K562 (cell line): ENCODE data around the gene ARID5B. TPM values are rescaled to one million over a fixed set of nuclear protein-coding genes. Genes with fewer than 3 reads are reported as not detected.

Experiments
- ATAC-seq: fragments of 200-7000 bp; cut with Tn5 transposase; 3 replicates; pipeline ENCODE4 v1.9.1; 2020; ENCODE audit warnings: moderate library complexity
- BruUV-seq: library from RNA; stranded (reverse); fragments of 400-500 nt; replicated peaks from 2 replicates; lab custom pipeline; 2021; lab: Mats Ljungman, UMichigan
- CTCF ChIA-PET: fragments of 300-600 bp; formaldehyde crosslinking; extraction: SDS; loops from one replicate; lab custom pipeline; 2021; ENCODE audit warnings: low intra/inter-chr PET ratio; lab: Yijun Ruan, JAX
- POLR2A ChIA-PET: fragments of 300-600, 350-650 bp; sonication (Branson Sonifier 250); formaldehyde crosslinking; extraction: SDS; loops from one replicate; lab custom pipeline; 2021; ENCODE audit warnings: antibody characterized with exemption, inconsistent platforms; lab: Yijun Ruan, JAX
- DNase-seq, 4 experiments: peaks; one replicate each; pipeline versions ENCODE4 v3.0.0 to v3.0.0-alpha.2; 2011 to 2018; ENCODE audit warnings: low spot score in 3 of 4, mixed read lengths in 3 of 4; ENCODE audit errors: extremely low read depth in 1 of 4
- FAIRE-seq: peaks from 2 replicates; lab custom pipeline; 2011; peaks lifted over from hg19 to GRCh38; lab: Jason Lieb, UNC
- H2AFZ ChIP-seq: 2 replicates; pipeline ENCODE4 v1.6.0; 2011; ENCODE audit warnings: low read depth, low read length, control low read depth, inconsistent platforms
- H3K27ac ChIP-seq: fragments of 200-600 bp; 3 replicates; pipeline ENCODE4 v1.8.0; 2011; ENCODE audit warnings: low read depth, mild to moderate bottlenecking, control low read depth, inconsistent platforms, low read length, moderate library complexity, mixed read lengths; ENCODE audit errors: extremely low read depth
- H3K27me3 ChIP-seq, 2 experiments: fragments of 300-600 bp in 1 of 2; 2 replicates in 1 of 2; 3 replicates in 1 of 2; pipeline versions ENCODE4 v1.6.0 to v1.8.0; 2011; ENCODE audit warnings: inconsistent platforms in 2 of 2, low read length in 2 of 2, mild to moderate bottlenecking in 1 of 2, mixed read lengths in 1 of 2, moderate library complexity in 1 of 2; ENCODE audit not compliant: control insufficient read depth in 2 of 2, insufficient read depth in 2 of 2
- H3K36me3 ChIP-seq: fragments of 300-600 bp; 3 replicates; pipeline ENCODE4 v1.8.0; 2011; ENCODE audit warnings: mild to moderate bottlenecking, low read length, inconsistent platforms; ENCODE audit not compliant: control insufficient read depth, insufficient read depth
- H3K4me1 ChIP-seq, 2 experiments: fragments of 200-600 bp in 1 of 2; replicated peaks in 1 of 2; 2 replicates in 1 of 2; 3 replicates in 1 of 2; pipeline versions ENCODE4 v1.5.1 to v1.8.0; 2011; ENCODE audit warnings: inconsistent platforms in 2 of 2, low read length in 2 of 2, mild to moderate bottlenecking in 1 of 2, mixed read lengths in 1 of 2, moderate library complexity in 1 of 2; ENCODE audit not compliant: control insufficient read depth in 2 of 2, insufficient read depth in 2 of 2
- H3K4me2 ChIP-seq: 2 replicates; pipeline ENCODE4 v1.6.1; 2011; ENCODE audit warnings: low read length, control low read depth, inconsistent platforms, mixed read lengths; ENCODE audit not compliant: insufficient read depth
- H3K4me3 ChIP-seq: fragments of 200-600 bp; sonication (generic), shearing (Covaris generic); 2 replicates; pipeline ENCODE4 v1.5.1; 2016; ENCODE audit warnings: control low read depth, inconsistent platforms
- H3K79me2 ChIP-seq: fragments of 200-600 bp; 3 replicates; pipeline ENCODE4 v1.8.0; 2011; ENCODE audit warnings: low read length, inconsistent platforms; ENCODE audit not compliant: control insufficient read depth, insufficient read depth
- H3K9ac ChIP-seq, 2 experiments: 2 replicates each; pipeline versions ENCODE4 v1.6.0 to v1.6.1; 2011; ENCODE audit warnings: low read depth in 2 of 2, low read length in 2 of 2, control low read depth in 1 of 2, inconsistent platforms in 1 of 2, mild to moderate bottlenecking in 1 of 2, mixed read lengths in 1 of 2; ENCODE audit not compliant: insufficient read depth in 1 of 2
- H3K9me1 ChIP-seq: one replicate; pipeline ENCODE4 v1.6.0; 2011; ENCODE audit warnings: inconsistent platforms, mild to moderate bottlenecking, low read length, moderate library complexity; ENCODE audit not compliant: control insufficient read depth, insufficient read depth
- H3K9me3 ChIP-seq: replicated peaks from 2 replicates; pipeline ENCODE4 v1.5.1; 2011; ENCODE audit warnings: low read depth, low read length, inconsistent platforms; ENCODE audit not compliant: control insufficient read depth, insufficient read depth
- H4K20me1 ChIP-seq: replicated peaks from 2 replicates; pipeline ENCODE4 v1.6.1; 2011; ENCODE audit warnings: low read length, inconsistent platforms, mixed read lengths; ENCODE audit not compliant: control insufficient read depth, insufficient read depth
- BCOR ChIP-seq: fragments of 450-650 bp; IDR thresholded peaks from 2 replicates; pipeline ENCODE4 v1.6.1; 2016
- CBFB ChIP-seq: sonication (generic); formaldehyde crosslinking; IDR thresholded peaks from 2 replicates; pipeline ENCODE4 v1.4.0; 2020; ENCODE audit warnings: mild to moderate bottlenecking, missing genetic modification reagents
- EZH2 ChIP-seq: IDR thresholded peaks from 2 replicates; pipeline ENCODE4 v1.6.1; 2012; ENCODE audit warnings: low read depth, mild to moderate bottlenecking, inconsistent platforms, low read length, borderline replicate concordance
- FOSL1 ChIP-seq: fragments of 200-800 bp; sonication (Bioruptor generic); conservative IDR thresholded peaks from 2 replicates; pipeline ENCODE4 v1.6.1; 2016; ENCODE audit warnings: missing genetic modification characterization, missing compliant biosample characterization
- HIVEP1 ChIP-seq: fragments of 250-450 bp; sonication (Bioruptor Pico); IDR thresholded peaks from 2 replicates; pipeline ENCODE4 v1.4.0; 2020; ENCODE audit warnings: mild to moderate bottlenecking
- NCOA1 ChIP-seq: fragments of 450-650 bp; IDR thresholded peaks from 2 replicates; pipeline ENCODE4 v1.6.1; 2016; ENCODE audit warnings: low read depth
- POLR3G ChIP-seq: IDR thresholded peaks from 2 replicates; pipeline ENCODE4 v1.6.1; 2011; ENCODE audit not compliant: insufficient read length, insufficient replicate concordance; ENCODE audit errors: extremely low read depth
- RBM17 ChIP-seq: fragments of 200-400 bp; formaldehyde crosslinking; IDR thresholded peaks from 2 replicates; pipeline ENCODE4 v1.6.1; 2017; ENCODE audit warnings: low read depth, mild to moderate bottlenecking, low read length, borderline replicate concordance
- RFX5 ChIP-seq: IDR thresholded peaks from 2 replicates; pipeline ENCODE4 v1.6.1; 2011; ENCODE audit warnings: low read depth, mild to moderate bottlenecking, improper control_type of control experiment, low read length
- SIN3A ChIP-seq, 2 experiments: fragments of 150-350 bp in 1 of 2; IDR thresholded peaks; 2 replicates each; pipeline ENCODE4 v1.6.1; 2011 to 2016; ENCODE audit warnings: borderline replicate concordance in 2 of 2, low read depth in 2 of 2, low read length in 2 of 2, mild to moderate bottlenecking in 2 of 2, moderate library complexity in 2 of 2; ENCODE audit not compliant: control insufficient read depth in 1 of 2
- U2AF1 ChIP-seq: fragments of 200-400 bp; formaldehyde crosslinking; optimal IDR thresholded peaks from 2 replicates; pipeline ENCODE3; 2017; ENCODE audit warnings: mild to moderate bottlenecking, low read depth, low read length, moderate library complexity
- XRCC3 ChIP-seq: fragments of 450-650 bp; IDR thresholded peaks from 2 replicates; pipeline ENCODE4 v1.6.1; 2017; ENCODE audit warnings: mild to moderate bottlenecking, moderate library complexity
- ZBTB2 ChIP-seq: fragments of 450-650 bp; IDR thresholded peaks from 2 replicates; pipeline ENCODE4 v1.6.1; 2016; ENCODE audit warnings: antibody characterized with exemption
- WGBS: fragments of 100-300 bp; shearing (Covaris generic); methylation state at CpG from one replicate; pipeline ENCODE4 v1.1.6; 2016; ENCODE audit warnings: low coverage, mixed read lengths; ENCODE audit not compliant: insufficient coverage; ENCODE audit errors: missing lambda C conversion rate; 5-methylcytosine and 5-hydroxymethylcytosine counted together
- in situ Hi-C: fragments of 300-500 bp; cut with MboI; formaldehyde crosslinking; loops from 4 replicates; pipeline ENCODE4 v1.15.0; 2018; ENCODE audit warnings: inconsistent platforms, mixed read lengths
- intact Hi-C: fragments of 100-400 bp; cut with micrococcal nuclease; formaldehyde crosslinking; loops from 2 replicates; pipeline ENCODE4 v1.14.2; 2022
- polyA plus RNA-seq, 8 experiments: library from polyadenylated mRNA; depleted of rRNA in 4 of 8; stranded (reverse) in 5 of 8; unstranded in 3 of 8; fragments of >200 nt; fragmentation: Nextera tagmentation in 2 of 8; fragmentation: Illumina TruSeq in 1 of 8; extraction: Ambion mirVana in 2 of 8; extraction: Trizol in 1 of 8; gene quantifications; 2 replicates each; pipeline versions ENCODE4 v1.2.1 to v1.2.3, GENCODE V29; 2011 to 2014; ENCODE audit warnings: inconsistent platforms in 1 of 8, missing spikeins in 1 of 8
- total RNA-seq, 7 experiments: library from RNA; depleted of rRNA in 6 of 7; stranded (reverse); fragments of >200 nt in 6 of 7; fragmentation: Illumina TruSeq in 2 of 7; extraction: Trizol in 2 of 7; gene quantifications; 2 replicates each; pipeline versions ENCODE4 v1.2.1 to v1.2.3, GENCODE V29; 2011 to 2021; ENCODE audit warnings: low replicate concordance in 1 of 7
- TF ChIP-seq, protein P1 (sequence below): fragments of 250-450 bp; sonication (Bioruptor Pico); IDR thresholded peaks from 2 replicates; pipeline ENCODE4 v1.4.0; 2020
- TF ChIP-seq, protein P2 (sequence below): fragments of 250-450 bp; sonication (Bioruptor Pico); IDR thresholded peaks from 2 replicates; pipeline ENCODE4 v1.8.0; 2022; ENCODE audit warnings: moderate library complexity, mild to moderate bottlenecking, inconsistent platforms

ARID5B gene
- total and polyA plus RNA-seq, 9 of the 15 experiments (the other 6 are each of a cell fraction or from before 2014, with no cell fraction given), result 0.48 to 1.6 (median 0.80) TPM

- TF ChIP-seq, protein P1, sequence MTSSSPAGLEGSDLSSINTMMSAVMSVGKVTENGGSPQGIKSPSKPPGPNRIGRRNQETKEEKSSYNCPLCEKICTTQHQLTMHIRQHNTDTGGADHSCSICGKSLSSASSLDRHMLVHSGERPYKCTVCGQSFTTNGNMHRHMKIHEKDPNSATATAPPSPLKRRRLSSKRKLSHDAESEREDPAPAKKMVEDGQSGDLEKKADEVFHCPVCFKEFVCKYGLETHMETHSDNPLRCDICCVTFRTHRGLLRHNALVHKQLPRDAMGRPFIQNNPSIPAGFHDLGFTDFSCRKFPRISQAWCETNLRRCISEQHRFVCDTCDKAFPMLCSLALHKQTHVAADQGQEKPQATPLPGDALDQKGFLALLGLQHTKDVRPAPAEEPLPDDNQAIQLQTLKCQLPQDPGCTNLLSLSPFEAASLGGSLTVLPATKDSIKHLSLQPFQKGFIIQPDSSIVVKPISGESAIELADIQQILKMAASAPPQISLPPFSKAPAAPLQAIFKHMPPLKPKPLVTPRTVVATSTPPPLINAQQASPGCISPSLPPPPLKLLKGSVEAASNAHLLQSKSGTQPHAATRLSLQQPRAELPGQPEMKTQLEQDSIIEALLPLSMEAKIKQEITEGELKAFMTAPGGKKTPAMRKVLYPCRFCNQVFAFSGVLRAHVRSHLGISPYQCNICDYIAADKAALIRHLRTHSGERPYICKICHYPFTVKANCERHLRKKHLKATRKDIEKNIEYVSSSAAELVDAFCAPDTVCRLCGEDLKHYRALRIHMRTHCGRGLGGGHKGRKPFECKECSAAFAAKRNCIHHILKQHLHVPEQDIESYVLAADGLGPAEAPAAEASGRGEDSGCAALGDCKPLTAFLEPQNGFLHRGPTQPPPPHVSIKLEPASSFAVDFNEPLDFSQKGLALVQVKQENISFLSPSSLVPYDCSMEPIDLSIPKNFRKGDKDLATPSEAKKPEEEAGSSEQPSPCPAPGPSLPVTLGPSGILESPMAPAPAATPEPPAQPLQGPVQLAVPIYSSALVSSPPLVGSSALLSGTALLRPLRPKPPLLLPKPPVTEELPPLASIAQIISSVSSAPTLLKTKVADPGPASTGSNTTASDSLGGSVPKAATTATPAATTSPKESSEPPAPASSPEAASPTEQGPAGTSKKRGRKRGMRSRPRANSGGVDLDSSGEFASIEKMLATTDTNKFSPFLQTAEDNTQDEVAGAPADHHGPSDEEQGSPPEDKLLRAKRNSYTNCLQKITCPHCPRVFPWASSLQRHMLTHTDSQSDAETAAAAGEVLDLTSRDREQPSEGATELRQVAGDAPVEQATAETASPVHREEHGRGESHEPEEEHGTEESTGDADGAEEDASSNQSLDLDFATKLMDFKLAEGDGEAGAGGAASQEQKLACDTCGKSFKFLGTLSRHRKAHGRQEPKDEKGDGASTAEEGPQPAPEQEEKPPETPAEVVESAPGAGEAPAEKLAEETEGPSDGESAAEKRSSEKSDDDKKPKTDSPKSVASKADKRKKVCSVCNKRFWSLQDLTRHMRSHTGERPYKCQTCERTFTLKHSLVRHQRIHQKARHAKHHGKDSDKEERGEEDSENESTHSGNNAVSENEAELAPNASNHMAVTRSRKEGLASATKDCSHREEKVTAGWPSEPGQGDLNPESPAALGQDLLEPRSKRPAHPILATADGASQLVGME (CRISPR knock-in tag), result no peak
Observed at GRCh38 chr10:62073429-62073828, 171.9 kb downstream of the ARID5B start (continued).

DNA sequence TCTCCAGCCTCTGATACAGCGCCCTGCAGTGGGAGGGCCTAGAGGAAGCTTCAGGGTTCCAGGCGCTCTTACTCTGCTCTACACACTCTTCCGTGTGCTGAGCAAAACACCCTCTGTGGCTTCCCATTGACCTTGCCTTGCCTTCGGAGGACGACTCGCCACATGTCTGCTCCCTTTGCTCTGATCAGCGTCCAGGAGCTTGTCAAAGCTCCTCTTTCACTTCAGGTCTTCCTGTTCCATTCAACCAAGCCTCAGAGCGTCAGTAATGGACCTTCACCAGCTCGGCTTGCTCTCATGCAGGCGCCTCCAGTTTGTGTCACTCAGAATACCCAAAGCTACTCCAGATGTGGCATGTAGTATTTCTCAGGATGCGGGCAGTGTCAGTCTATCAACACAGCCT lies 173.9 kb downstream of the ARID5B start:
- Histone ChIP-seq H3K4me2 (no peak overlapping the region), H2AFZ (no peak overlapping the region), H4K20me1 (no peaks in the 10 kb centered on the region), H3K36me3 (no peaks in the 10 kb centered on the region), H3K9ac (0 out of 4 replicates have a peak overlapping the region, but pooled peaks of 1 of the 2 experiments have one; percentile 40), H3K4me1 (no peaks in the 10 kb centered on the region), H3K27ac (no peak overlapping the region), H3K9me1 (no peaks in the 10 kb centered on the region), H3K4me3 (no peak overlapping the region), H3K9me3 (no peaks in the 10 kb centered on the region), H3K27me3 (no peaks in the 10 kb centered on the region; a peak in 2 of 5 replicates), H3K79me2 (no peaks in the 10 kb centered on the region)
- no TSS peak for BruUV-seq
- ChIA-PET POLR2A (interaction anchor here (1.4 to 1.5 kb wide), 2 partner anchors 10 to 19 kb away, joined by 3 to 4 read pairs; no protein-coding TSS in a partner anchor), CTCF (no interaction called here)
- in situ Hi-C loops, result no loop called here
- FAIRE-seq (no peak), ATAC-seq (peak; percentile 35; the same call in 2 of the 3 replicates), DNase-seq (no peak)
- 31% methylated on average over 11 of the region's 11 CpGs for WGBS
- intact Hi-C loops, result no loop called here
- TF ChIP-seq RFX5, result no peak
- TF ChIP-seq FOSL1, result no peak
- TF ChIP-seq, protein P2, sequence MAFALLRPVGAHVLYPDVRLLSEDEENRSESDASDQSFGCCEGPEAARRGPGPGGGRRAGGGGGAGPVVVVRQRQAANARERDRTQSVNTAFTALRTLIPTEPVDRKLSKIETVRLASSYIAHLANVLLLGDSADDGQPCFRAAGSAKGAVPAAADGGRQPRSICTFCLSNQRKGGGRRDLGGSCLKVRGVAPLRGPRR (CRISPR knock-in tag), result no peak
- TF ChIP-seq BCOR, result no peak
- TF ChIP-seq HIVEP1 (CRISPR knock-in tag), result no peak
- no peak for TF ChIP-seq EZH2
- no peak for TF ChIP-seq SIN3A (IDR thresholded peaks at IDR 0.05; ENCODE audit: borderline replicate concordance in 2 of 2, control insufficient read depth in 1 of 2, low read depth in 2 of 2, low read length in 2 of 2)
- TF ChIP-seq NCOA1, result no peak
- TF ChIP-seq ZBTB2, result no peak
- TF ChIP-seq CBFB (CRISPR knock-in tag), result no peak
- no peak for TF ChIP-seq XRCC3
- TF ChIP-seq U2AF1, result no peak
- no peak for TF ChIP-seq RBM17
- TF ChIP-seq POLR3G, result no peak
